ENCODE results near the gene IFITM1. TPM values are rescaled to one million over a fixed set of nuclear protein-coding genes. Genes with fewer than 3 reads are reported as not detected.

The IFITM1 gene
- total and polyA plus RNA-seq, 2 of the 13 experiments (the other 11 are each of a cell fraction or from before 2014, with no cell fraction given), result 0.38 to 11.1 TPM

DNA sequence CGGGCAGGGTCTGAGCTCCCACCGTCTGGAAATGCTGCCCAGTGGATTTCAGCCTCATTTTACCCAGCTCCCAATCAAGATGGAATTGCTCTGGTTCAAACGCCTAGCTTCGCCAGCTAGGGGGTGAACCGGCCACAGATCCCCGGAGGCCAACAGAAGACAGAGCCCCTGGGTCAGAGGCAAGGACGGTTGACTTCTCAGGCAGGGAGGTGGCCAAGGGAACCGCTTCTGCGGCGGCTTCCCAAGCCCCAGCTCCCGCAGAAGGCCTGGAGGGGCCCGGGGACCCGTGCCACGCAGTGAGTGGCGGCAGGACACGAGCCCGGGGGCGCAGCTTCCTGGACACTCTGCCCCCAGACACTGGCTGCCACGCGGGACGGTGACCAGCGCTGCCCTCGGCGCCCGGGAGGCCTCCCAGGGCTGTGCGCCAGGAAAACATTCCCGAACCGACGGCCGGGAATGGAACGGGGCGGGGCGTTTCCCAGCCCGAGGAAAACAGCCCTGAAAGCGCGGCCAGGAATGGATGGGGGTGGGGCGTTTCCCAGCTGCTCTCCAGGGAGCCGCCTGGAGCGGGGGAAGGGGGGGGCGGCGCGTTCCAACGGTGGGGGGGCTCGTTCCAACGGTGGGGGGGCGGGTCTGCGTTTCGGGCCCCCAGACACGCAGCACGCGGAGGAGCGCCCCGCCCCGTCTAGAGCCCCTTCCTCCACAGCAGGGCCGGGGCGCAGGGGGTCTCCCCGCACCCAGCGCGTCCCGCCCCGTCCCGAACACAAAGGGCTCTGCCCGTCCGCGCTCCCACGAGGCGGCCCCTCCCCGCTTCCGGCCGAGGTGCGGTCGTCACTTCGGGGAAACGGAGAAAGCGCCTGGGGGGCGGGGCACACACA is 42.0 kb downstream of the IFITM1 start (continued):
- no peak; the same call in 1 of the 2 replicates for TF ChIP-seq ZNF280B (CRISPR knock-in tag; IDR thresholded peaks at IDR 0.05; ENCODE audit: borderline replicate concordance)
- peak; percentile 28; the same call in 1 of the 2 replicates for TF ChIP-seq NR2C2 (CRISPR knock-in tag; IDR thresholded peaks at IDR 0.05; ENCODE audit: borderline replicate concordance)
- TF ChIP-seq EED (CRISPR knock-in tag; IDR thresholded peaks at IDR 0.05), result no peak
- TF ChIP-seq, protein P1, sequence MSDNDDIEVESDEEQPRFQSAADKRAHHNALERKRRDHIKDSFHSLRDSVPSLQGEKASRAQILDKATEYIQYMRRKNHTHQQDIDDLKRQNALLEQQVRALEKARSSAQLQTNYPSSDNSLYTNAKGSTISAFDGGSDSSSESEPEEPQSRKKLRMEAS (IDR thresholded peaks at IDR 0.05), result peak; percentile 85; the same call in 1 of the 2 replicates
- TF ChIP-seq AGO1 (IDR thresholded peaks at IDR 0.05; ENCODE audit: low read depth, low read length, poor library complexity, severe bottlenecking), result no peak
- TF ChIP-seq XRCC5 (optimal IDR thresholded peaks at IDR 0.05; ENCODE audit: low read length), result peak; percentile 58
- no peak; the same call in 1 of the 2 replicates for TF ChIP-seq SRY (CRISPR knock-in tag; IDR thresholded peaks at IDR 0.05)
- TF ChIP-seq IRX3 (CRISPR knock-in tag; IDR thresholded peaks at IDR 0.05; ENCODE audit: borderline replicate concordance, low read depth), result no peak
- TF ChIP-seq ZNF253 (CRISPR knock-in tag; IDR thresholded peaks at IDR 0.05; ENCODE audit: borderline replicate concordance), result peak; percentile 19; the same call in 1 of the 2 replicates
- peak; percentile 36; the same call in 1 of the 2 replicates for TF ChIP-seq AHDC1 (CRISPR knock-in tag; IDR thresholded peaks at IDR 0.05; ENCODE audit: borderline replicate concordance)
- TF ChIP-seq ZFX (CRISPR knock-in tag; IDR thresholded peaks at IDR 0.05; ENCODE audit: low read depth), result peak; percentile 83
- peak; percentile 70; the same call in 1 of the 2 replicates for TF ChIP-seq HIVEP1 (CRISPR knock-in tag; IDR thresholded peaks at IDR 0.05)
- TF ChIP-seq ELF3 (CRISPR knock-in tag; IDR thresholded peaks at IDR 0.05), result peak; percentile 18; the same call in 1 of the 2 replicates
- peak; percentile 72; the same call in 1 of the 2 replicates for TF ChIP-seq ZNF33B (CRISPR knock-in tag; IDR thresholded peaks at IDR 0.05)
- no peak for TF ChIP-seq ZNF629 (CRISPR knock-in tag; conservative IDR thresholded peaks at IDR 0.05)
- TF ChIP-seq, protein P2, sequence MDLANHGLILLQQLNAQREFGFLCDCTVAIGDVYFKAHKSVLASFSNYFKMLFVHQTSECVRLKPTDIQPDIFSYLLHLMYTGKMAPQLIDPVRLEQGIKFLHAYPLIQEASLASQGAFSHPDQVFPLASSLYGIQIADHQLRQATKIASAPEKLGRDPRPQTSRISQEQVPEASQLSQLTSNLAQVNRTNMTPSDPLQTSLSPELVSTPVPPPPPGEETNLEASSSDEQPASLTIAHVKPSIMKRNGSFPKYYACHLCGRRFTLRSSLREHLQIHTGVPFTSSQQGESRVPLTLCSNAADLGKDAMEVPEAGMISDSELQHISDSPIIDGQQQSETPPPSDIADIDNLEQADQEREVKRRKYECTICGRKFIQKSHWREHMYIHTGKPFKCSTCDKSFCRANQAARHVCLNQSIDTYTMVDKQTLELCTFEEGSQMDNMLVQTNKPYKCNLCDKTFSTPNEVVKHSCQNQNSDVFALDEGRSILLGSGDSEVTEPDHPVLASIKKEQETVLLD (CRISPR knock-in tag; IDR thresholded peaks at IDR 0.05; ENCODE audit: low read depth), result peak; percentile 95
- TF ChIP-seq, protein P3, sequence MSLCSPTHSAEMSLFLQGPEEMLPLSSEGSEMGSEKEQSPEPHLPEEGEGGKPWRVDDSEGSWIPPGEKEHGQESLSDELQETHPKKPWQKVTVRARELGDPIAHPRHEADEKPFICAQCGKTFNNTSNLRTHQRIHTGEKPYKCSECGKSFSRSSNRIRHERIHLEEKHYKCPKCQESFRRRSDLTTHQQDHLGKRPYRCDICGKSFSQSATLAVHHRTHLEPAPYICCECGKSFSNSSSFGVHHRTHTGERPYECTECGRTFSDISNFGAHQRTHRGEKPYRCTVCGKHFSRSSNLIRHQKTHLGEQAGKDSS (CRISPR knock-in tag; IDR thresholded peaks at IDR 0.05; ENCODE audit: borderline replicate concordance, low read depth), result peak; percentile 38
- no peak for TF ChIP-seq ZNF337 (CRISPR knock-in tag; IDR thresholded peaks at IDR 0.05; ENCODE audit: borderline replicate concordance, low read depth)
